ENCODE results near the gene KLHL29.
A peak's percentile ranks its signal among the peaks of the same experiment; 100 is the strongest.

KLHL29 gene

DNA sequence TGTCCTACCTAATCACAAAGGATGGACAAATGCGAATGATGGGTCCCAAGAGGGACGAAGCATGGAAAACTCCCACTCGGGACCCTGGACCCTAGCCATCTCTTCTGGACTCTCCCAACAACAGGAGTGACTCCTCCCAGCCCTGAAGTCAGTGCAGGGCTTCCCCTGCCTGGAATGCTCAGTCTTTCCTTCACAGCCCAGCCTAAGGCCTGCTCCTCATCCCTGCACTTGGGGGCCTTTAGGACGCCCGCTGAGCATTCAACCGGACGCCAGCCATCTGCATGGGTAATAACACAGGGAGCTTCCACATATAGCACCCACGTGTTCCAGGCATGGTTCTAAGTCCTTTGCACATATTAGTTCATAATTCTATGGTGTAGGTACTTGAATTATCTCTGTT, 237.5 kb downstream of the KLHL29 start:
- DNase-seq, result no peak

DNA sequence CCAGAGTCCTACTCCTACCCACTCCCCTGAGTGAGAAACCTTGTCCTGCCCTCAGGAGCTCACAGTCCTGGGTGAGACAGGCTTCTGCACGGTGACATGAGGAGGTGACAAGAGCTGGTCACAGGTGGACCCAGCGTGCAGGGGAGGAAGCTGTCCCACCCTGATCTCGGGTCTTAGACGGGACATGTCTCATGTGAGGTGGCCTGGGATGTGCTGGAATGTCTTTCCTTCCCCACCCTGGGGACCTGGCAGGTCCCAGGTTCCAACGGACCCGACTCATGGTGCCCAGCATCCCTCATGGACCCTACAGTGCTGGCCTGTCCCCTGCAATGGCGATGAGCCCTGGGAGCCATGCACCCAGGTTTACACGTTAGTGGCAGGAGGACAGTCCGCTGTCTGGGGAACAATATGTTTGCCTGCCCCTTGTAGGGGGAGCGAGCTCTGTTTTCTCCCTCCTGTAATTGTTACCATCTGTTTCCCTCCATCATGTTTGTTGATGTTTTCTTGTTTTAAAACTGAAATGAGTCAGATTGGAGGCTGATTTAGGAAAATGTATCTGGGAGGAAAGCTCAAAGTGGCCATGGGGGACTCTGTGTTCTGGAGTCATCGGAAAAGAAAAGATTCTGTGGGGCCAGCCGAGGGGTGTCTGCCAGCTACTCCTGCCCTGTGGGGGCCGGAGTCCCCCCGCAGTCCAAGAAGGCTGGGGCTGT, 238.1 kb downstream of the KLHL29 start:
- no peak for DNase-seq

DNA sequence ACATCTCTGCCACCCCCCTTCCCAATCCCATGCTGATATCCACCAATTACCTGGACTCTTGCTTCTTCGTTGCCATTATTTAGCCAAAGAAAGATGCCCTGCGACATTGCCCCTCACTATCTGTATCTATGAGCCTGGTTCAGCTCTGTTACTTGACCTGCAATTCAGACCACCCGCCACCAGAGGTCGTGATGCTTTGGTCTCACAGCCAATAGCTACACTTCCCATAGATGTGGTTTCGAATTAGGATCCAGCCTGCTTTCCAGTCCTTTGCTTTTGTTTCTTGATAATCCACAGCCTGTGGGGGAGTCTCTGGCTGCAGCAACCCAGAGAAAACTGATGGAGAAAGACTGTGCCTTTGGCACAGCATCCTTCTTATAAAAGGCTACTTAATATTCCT, 239.4 kb downstream of the KLHL29 start:
- DNase-seq, result peak; percentile 37

DNA sequence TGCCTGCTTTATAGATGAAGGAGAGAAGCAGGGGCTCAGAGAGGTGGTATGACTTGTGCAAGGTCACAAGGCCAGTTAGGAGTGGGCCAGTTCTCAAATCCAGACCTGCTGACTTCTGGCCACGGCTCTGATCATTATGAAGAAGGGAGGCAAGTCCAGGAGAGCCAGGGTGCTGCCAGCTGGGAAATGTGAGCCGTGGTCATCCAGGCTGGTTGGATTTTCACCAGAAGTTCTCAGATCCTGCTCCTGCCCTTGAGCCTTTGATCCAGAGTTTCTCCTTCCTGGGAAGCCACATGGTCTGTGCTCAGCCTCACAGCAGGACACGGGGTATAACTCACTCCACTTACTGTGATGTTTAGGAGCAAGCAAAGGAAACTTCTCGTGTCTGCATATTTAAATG, 239.9 kb downstream of the KLHL29 start:
- DNase-seq, result no peak

DNA sequence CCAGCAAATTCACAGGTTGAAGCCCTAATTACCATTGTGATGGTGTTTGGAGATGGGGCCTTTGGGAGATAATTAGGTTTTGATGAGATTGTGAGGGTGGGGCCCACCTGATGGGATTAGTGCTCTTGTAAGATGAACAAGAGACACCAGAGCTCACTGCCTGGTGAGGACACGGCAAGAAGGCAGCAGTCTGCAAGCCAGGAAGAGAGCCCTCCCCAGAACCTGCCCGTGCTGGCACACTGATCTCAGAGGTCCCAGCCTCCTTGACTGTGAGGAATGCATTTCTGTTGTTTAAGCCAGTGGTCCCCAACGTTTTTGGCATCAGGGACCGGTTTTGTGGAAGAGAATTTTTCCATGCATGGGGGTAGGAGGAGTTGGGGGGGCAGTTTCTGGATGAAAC, 240.7 kb downstream of the KLHL29 start:
- peak; percentile 87 for DNase-seq

DNA sequence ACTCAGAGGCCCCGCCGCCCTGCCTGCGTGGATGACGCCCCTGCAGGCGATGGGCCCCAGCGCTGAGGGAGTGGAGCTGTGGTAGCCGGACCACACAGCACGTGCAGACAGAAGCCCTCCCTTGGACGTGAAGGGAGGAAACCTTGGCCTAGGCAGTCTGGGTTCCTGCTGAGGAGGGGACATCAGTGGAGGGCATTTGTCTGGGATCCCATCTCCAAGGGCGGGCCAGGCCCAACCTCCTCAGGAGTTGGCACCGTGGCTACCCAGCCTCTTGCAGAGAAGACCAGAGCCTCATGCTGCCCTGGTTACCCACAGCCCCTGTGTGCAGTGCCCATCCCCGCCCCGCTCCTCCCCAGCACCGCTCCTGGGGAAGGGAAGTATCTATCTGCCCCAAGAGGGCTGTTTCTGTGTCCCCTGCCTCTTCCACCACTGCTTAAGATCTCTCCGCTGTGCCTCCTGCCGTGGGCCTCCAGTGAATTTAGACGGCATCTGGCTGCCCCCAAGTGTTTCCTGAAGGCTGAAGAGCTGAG, 241.8 kb downstream of the KLHL29 start:
- no peak for DNase-seq

DNA sequence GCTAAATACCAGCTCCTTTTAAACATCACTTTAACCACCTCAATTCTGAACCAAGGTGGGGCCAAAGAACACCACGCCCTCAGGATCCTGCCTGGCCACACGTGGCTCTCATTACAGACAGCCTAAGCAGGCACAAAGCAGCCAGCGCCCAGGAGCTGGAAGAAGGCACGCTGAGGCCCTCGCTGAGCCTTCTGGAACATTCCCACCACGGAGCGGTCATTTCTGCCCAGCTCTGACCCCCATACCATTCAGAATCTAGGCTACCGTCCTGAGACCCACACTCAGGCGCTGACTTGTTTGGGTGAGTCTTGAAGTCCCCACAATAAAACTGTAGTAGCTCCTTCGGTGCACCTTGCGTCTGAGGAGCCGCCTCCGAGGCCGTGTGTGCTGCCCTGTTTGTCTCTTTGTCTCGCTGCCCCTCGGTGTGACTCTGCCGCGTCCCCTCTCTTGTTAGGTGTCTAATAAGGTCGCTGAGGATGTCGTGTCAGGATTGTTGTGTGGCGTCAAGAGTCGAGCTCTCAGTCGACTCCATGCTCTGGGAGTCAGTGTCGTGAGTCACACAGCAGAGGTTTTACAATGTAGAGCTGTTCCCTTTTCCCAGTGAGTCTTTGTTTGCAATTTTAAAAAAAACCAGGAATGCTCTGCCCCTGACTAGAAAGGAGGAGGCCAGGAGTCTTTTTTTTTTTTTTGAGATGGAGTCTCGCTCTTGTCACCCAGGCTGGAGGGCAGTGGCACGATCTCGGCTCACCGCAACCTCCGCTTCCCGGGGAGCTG, 242.4 kb downstream of the KLHL29 start:
- DNase-seq, result no peak

DNA sequence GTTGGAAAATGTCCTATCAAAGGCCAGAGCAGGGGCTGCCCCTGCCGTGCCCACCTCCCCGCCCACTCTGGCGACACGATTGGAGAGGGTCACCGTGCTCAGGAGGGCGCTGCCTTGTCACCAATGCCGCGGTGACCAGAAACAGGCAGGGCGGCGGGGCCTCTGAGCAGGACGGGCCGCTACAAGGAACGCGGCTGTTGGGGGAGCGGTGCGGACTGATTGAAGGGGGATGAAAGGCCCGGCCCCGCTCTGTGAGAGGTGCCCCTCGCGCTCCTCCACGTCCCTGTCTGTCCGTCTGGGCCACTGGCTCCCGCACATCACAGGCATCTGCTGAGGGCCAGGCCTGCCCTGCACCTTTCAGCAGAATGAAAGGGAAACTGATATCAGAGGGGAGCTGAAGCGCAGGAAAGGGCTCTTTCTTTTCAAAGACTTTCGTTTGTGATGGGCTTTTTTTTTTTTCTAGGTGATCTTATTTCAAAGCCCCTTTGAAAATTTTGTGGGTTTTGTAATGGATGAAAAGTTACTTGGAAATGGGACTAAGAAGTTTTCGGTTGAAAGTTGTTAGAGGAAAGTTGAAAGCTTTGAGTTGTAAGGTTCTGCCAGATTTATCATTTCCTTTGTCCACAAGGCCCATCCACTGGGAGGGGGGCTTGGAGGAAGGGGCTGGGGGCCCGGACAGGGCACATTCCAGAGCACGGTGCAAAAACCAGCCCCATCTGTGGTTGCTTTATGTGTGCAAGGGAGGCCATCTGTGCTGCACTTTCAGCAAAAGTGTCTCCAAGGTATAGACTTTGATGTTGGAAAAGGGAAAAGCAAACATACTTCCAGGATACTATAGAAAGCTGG, 244.2 kb downstream of the KLHL29 start:
- no peak for DNase-seq

DNA sequence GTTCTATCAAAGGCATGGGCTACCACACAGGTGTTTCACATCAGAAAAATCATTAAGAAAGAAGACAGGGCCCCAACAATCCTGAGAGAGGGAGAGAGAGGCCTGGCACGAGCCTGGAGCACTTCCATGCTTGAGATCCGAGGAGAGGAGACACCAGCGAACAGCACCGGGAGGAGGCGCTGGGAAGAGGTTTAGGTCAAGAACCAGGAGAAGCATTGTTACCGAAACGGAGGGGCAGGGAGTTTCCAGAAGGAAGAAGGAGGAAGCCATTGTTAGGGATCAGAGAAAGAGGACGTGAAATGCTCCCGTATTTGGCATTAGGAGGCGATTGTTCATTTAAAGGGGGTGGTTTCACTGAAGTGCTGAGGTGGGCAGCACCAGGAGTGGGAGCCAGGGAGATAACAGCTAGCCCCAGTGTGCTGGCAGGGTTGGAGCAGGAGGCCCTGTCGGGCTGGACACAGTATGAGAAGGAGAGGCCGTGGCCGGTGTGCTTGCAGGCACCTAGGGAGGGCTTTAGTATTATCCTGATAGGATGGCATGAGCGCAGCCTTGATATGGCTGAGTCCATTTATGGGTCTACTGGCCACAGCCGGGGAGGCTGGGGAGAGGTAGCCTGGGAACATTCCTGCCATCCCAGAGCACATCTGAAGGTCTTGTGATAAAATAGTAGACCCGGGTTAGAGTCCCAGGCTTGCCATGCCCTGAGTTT, 244.9 kb downstream of the KLHL29 start:
- DNase-seq, result no peak

DNA sequence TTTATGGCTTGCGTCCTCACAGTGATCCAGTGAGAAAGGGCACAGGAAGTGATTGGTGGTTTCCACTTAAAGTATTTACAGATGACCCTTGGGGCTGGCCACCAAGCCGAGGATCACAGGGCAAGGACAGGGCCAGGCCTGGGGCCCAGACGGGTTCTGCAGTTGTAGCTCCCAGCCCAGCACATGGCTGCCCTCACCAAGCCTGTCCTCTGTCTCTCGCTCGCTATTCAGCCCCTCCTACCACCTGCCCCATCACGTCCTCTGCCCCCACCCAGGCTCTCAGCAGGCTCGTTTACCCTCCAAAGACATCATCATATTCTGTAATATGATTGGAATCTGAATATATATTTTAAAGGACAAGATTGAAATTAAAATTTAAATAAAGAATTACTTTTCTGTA, 246.0 kb downstream of the KLHL29 start:
- DNase-seq, result no peak

DNA sequence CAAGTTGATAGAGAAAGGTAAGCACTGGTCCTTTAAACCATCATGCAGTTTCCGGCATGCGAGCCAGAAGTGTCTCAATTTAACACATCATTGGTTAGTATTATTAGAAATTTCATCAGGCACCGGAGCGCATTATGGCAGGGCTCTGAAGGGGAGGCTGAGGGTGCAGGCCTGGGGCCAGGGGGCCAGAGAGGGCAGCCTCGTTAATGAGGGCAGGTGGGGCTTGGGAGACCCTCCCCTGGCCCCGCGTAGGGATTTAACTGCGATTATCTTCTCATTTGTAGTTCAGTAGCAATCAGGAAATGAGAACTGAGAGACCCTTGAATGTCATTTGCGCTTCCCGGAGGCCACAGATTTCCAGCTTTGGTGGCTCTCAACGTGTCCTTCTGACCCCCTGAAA, 246.4 kb downstream of the KLHL29 start:
- no peak for DNase-seq

DNA sequence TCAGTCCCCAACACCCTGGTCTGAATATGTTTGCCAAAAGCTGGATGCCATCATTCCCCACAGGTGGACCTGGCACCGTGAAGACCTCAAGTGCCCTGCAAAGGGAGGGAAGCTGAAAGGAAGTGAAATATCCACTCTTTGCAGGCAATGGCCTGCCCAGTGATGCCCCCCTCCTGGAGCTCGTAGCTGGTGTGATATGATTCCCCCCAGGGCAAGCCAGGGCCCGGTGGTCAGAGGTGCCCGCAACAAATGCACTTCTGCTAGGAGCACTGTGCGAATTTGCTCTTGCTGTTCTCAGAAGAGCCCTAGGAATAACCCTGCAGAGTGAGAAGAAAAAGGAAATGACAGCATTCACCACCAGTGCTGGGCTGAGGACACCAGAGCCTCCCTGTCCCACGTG, 247.4 kb downstream of the KLHL29 start:
- no peak for DNase-seq

DNA sequence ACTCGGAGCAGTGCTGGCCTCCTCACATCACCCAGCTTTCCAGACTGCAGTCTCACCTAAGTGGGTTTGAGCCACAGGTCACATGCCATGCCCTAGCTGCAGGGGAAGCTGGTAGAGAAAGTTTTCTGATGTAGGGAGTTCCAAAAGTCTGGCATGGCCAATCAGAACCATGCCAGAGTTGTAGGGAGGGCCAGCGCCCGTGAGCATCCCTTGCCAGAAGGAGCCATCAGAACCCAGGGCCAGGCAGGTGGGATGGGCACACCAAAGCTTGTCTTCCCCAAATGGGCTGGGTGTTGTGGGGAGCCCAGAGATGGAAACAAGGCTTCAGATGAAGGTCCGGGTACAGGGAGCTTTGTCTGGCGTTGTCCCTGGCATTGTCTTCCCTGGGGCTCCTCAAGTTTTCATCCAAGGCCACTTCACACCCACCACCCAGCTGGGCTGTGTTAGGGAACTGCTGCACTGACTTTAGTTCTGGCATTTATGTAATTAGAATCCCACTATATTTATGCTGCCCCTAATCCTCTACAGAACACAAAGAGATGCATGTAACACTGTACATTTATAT, 247.9 kb downstream of the KLHL29 start:
- no peak for DNase-seq

DNA sequence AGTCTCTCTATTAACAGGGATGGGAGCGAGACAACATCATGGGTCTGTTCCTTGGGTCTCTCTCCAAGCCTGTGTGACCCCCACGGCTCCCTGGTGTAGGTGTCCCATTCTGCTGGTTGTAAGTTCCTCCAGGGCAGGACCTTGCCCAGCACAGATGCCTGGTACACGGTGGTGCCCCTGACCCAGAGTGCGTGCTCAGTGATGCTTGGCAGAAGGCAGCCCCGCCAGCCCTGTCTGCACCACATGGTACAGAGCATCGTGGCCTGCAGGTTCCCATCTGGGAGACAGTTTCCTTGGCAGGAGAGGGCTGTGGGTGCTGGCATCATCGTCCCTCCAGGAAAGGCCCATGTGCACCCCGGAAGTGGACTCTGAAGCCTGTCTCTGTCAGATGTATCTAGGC, 249.0 kb downstream of the KLHL29 start:
- no peak for DNase-seq

DNA sequence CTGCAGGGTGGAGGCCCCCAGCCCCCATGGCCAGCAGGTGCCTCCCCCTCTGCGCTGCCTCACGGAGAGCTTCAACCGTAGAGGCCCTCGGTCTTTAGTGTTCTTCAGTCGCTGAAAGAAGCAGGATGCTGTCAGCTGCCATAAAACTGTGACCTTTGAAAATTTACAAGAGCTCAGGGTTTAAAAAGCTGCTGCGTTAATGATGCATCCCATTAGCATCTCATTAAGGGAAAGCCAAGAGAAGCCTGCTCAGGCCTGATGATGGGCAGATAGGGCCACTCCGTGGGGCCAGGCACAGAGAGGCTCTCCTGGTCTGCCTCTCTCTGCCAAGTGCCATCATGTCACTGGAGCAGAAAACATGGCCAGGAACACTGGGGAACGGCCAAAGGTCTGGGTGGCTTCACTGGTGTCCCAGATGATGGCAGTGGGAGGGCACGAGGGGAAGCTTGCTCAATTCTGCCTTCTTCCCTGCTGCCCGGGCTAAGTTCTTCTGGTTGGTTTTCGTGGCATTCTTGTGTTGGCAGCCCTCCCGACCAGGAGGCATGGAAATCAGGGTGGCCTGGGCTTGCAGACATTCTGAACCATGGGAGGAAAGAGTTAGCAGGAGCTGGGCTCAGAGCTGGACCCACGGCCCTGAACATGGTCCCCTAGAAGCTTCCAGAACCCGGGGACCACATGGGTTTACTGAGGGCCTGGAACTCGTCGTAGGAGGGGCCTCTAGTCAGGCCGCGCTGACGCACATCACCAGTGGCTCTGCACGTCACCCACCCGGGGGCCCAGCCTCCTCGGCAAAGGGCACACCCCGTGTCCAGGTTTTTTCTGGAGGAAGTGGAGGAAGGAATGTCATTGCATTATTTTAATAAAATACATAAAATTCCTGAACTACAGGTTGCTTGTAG, 250.7 kb downstream of the KLHL29 start:
- DNase-seq, result no peak

DNA sequence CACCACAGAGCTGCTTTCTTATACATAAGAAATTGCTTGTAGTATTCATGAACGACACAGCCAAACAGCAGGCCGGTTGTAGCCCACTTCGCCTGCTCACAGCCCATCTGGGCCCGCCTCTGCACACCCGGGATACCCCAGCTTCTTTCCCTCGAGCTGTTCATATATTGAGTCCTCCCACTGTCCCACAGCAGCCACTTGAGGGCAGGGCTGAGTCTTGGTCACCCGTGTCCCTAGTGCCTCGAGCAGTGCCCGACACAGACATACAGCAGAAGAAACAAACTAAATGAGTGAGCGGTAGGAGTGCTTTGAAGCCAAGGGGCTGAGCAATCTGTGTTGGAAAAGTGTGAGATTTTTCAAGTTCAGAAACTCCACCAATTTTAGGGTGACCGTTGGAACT, 251.4 kb downstream of the KLHL29 start:
- DNase-seq, result peak; percentile 60

DNA sequence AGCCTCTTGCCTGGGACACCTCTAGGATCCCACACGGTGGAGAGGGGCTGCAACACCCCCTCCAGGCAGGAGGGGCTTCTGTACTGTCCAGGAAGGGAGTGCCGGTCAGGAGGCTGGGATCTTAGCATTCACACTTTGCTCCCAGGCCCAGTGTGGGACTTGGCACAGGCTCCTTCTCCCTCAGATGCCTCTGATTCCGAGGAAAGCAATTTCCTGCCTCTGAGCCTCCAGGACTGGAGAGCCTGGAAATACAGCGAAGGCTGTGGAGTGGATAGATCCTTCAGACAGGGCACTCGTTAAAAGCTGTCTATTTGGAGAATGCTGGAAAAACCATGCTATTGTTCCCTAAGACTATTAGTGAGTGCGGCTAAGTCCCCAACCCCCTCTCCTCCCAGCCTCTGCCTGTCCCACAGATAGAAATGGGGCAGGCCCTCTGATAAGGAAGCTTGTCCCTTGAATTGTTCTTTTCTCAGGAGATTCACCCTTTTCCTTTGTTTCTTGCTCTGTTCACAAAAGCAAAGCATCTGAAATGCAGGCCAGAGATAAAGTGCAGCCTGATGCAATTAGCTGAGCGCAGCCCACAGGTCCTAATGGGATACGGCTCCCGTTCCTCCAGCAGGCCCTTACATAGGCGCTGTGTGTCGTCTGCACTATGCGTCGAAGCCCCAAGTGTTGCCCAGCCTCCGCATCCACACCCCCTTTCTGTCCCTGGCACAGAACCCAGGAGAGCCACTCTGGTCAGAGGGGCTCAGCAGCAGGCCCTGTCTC, 252.2 kb downstream of the KLHL29 start:
- peak; percentile 46 for DNase-seq

DNA sequence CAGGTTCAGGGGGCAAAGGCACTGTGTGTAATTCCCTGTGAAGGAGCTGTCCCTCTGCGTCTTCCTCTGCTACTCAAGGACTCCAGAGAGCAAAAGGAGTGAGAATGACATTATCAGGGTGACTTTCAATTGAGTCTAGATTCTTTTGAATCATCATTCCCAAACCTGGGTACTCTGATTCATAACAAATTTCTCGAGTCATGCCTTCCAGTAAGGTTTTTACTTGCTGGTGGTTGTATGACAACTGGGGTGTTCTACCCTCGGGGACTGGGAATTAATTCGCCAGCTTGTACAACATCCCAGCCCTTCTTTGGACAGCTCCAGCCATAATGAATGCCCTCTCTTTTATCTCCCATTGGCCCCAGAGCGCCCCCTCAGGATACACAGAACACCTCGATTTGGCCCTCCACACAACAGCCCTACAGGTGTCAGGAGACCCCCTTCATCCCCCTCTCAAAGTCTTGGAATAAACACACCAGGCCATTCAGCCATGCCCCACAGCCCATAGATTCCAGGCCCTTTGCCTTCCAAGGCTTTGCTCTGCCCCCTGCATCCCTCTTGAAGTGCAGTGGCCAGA, 254.5 kb downstream of the KLHL29 start:
- DNase-seq, result no peak

DNA sequence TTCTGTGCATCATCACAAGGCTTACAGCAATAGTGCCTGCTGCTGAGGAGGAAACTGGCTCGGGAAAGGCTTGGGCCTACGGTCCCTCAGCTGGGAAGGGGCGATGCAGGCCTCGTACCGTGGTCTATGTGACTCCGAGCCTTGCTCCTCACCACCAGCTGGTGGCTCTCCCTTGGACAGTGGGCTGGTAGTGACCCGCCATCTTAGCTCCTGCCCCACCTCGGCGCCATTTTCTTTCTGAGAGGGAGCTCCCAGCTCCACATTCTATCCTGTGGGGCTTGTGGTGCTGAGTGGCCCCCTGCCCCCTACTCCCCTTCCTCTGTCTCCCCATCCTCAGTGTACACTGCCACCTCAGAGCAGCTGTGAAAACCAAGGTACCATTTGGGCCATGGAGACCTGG, 255.7 kb downstream of the KLHL29 start:
- DNase-seq, result no peak

DNA sequence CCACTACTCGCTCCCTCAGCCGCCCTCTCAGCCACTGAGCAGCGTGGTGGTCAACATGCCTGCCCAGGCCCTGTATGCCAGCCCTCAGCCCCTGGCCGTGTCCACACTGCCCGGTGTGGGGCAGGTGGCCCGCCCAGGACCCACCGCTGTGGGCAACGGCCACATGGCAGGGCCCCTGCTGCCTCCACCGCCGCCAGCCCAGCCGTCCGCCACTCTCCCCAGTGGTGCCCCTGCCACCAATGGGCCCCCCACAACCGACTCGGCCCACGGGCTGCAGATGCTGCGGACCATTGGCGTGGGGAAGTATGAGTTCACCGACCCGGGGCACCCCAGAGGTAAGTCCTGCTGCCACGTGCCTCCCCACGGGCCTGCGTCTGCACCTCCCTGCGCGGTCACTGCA, 257.5 kb downstream of the KLHL29 start:
- DNase-seq, result no peak

Measured in NCI-H82 (cell line).